Measurements from ENCODE around the gene ARHGEF11.

Gene ARHGEF11

DNA sequence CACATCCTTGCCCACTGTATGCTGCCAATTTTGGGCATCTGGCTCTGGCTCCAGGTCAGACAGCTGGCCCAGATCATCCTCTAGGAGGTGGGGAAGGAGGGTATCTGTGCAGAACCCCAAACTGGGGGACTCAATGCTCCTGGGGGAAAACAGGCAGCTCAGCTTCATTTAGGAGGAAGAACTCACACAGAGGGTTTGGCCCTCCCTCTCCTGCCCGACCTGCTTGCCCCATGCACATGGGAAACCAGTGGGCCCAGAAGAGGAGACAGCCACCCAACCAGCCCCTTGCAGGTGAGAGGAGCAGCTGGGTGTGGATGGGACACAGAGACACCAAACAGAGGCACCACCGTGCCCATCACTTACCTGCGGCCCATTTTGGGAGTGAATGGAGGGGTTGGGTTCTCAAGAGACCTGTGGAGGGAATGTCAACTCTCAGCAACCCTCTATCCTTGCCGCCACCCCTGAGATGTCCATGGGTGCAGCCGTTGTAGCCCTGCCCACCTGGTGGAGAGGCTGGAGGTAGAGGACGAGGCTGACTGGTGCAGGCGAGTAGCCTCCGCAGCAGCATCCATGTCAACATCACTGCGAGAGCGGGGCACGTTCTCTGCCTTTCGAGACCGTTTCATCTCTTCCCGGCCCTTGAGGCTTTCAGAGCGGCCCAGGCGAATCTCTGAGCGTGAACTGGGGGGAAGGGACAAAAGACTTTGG is 97.6 kb downstream of the ARHGEF11 start:
- no peak for DNase-seq

DNA sequence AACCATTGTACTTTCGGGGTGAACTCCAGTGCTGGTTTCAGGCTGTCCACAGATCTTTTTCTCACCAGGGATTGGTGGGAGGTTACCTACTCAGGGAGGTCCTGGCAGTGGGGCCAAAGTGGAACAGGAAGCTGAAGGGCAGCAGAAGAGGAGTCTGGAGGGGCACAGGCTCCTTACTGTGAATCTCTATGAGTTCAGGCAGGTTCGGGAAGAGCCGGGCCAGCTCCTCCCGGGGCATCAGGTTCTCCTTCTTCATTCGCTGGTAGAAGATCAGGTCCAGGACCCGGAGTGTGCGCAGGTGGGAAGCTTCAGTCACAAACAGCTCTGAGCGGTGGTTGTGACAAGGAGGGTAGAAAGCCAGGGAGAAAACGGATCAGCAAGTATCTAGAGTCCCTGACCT is 98.4 kb downstream of the ARHGEF11 start:
- no peak for DNase-seq

DNA sequence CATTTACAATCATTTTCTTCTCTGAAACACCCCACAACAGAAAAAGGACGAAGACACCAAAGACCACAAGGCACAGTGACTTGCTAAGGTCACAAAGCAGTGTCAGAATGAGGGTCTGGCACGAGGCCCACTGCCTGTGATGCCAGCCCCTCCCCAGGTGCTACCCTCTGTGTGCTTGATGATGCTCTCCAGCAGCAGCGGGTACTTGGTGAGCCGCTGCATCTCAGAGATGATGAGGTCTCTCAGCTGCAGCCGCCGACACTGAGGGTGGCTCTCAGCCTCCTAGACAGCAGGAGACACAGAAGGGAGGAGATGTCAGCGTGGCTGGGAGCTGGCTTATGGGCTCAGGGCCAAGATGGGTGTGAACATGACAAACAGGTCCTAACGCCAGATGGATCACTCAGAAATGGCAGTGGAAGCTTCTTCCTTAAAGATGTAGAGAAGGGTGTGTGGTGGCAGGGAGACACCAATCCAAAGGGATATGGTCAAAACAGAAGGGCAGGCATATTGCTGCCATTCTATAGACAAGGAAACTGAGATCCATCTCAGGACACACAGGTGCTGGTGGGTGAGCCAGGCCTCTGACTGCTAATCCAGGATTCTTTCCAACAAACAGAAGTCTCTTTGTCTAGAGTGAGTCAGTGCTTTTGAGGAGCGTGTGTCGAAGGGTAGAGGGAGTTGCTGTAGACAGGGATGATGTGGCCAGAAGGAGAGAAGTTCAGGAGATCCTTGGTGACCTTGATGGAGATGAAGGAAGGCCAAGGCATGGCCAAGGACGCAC is 99.5 kb downstream of the ARHGEF11 start:
- DNase-seq: no peak

DNA sequence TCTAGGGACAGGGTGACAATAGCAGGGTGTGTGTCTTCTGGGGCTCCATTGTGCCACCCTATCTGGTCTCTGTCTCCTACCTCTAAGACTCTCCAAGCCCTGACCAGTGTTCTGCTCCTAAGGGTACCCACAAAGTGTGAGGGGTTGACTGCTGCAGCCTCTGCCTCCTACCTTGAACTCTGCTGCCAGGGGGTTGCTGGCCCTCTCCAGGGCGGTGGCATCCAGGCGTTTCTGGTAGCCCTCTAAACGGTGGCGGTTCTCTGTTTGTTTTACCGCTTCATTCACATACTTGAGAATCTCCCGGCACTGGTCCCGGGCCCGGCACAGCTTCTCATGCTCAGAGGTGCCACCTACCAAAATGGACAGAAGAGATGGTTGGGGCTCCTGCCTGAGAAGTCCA is 100.7 kb downstream of the ARHGEF11 start:
- no peak for DNase-seq

DNA sequence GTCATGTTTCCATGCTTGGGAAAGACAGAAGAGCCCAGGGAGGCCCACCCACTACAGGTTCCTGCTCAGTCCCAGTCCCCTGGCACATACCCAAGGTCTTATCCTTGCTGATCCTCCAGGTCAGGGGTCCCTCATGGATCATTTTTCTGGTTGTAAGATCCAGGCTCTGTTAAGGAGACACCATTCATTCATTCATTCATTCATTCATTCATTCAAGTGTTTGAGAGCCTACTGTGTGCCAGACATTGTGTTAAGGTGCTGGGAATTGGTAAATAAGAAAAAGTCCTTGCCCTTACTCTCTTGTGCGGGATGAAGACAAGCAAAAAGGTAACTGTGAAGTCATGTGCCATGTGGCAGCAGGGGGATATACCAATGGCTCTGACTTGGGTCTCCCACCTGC is 101.3 kb downstream of the ARHGEF11 start:
- DNase-seq: no peak

DNA sequence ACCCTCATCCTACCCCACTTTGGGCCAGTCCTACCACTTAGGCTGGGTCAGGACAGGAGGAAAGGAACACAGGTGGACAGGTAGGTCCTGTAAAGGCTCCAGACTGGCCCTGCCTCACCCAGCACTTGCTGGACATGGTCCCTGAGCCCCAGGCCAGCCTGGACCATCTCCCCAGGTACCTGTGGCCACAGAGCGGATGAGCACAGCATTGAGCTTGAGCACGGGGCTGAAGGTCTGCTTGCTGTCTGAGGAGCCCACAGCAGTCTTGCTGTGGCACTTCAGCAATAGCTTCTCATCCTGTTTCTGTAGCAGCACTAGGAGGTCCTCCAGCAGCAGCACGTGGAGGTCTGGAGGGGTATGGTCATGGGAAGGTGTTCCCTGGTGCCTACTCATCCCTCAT is 101.8 kb downstream of the ARHGEF11 start:
- DNase-seq: no peak

DNA sequence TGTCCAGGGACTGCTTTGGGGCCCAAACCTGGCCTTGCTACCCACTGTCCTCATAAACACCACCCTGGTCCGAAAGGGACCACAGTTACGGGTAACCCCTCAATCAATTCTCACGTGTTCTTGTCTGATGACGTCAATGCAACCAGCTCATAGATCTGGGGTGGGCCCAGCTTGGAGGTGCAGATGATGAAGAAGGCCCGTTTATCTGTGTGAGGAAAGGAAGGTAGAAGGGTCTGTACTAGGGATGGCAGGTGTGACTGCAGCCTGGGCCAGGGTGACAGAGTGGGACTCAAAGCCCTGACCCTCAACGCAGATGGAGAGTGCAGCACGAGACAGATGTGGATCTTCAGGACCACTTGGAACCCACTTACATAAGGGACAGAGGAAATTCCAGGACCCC is 103.0 kb downstream of the ARHGEF11 start:
- no peak for DNase-seq

DNA sequence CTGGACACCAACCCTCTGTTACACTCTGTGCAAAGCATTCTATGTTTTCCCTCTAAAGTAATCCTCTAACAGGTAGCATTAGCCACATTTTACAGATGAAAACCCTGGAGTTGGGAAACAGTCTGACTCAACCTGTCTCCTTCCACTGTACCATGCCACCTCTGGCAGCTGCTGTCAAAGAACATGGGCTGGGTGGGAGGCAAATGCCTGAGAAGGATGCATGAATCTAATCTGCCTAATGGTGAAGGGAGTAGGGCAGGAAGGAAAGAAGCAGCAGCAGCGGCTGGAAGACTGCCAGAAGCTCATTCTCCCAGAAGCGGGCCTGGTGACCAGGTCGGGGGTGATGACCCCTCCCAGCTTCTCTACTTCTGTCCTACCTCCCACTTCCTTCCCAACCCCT is 103.4 kb downstream of the ARHGEF11 start:
- no peak for DNase-seq

DNA sequence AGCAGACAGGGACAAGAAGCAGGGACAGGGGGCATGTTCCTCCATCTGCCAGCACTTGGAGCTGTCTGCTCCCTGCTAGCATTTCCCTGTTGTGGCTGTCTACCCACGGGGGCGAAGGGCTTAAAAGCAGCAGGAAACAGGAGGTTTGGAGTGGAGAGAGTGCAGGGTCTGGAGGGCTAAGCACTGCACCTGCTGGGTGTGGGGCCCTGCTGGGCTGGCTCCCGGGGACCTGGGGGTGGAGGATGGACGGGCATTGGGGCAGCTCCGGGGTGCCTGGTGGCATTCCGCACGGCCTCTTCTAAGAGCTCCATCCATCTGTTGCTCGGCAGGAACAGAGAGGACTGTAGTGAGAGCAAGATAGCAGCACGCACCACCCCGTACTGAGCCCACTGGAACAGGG is 103.9 kb downstream of the ARHGEF11 start:
- DNase-seq: no peak

DNA sequence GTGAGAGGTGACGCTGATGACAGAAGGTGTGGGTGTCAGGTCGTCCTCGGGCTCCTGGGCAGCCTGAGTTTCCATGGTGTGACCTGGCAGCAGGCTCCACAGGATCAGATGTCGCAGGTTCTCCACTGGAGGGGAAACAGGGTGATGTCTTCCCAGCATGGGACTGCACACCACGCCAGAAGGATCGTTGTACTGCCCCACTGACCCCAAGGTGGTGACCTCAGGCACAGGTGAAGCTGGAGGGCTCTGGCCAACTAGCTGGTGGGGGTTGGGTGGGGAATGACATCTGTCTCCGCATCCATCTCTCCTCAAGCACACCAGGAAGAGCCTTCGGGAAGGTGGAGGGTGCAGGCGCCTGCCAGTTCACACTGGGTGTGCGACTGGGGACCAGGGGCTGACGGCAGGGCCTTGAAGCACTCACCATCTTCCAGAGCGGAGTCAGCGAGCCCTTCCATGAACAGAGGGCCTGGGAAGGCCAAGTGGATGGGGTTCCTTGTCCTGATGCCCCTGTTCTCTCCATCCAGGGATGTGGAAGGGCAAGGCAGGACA is 105.7 kb downstream of the ARHGEF11 start:
- DNase-seq: no peak

DNA sequence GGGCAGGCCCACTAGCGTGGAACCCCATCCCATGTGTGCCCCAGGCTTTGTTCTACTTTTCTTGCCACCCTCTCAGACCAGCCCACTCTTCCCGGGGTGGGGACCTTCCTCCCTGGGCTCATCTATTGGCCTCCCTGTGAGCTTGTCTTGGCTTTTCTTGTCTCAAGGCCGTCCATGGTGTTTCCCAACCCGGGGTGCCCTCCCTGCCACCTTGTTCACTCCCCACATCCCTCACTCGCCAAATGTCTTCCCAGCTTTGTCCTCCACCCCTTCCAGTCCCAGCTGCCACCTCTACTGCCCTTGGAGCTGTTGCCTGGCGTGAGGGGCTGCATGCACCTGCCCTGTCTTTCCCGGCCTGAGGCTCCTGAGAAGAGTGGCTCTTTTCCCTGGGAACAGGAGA is 106.7 kb downstream of the ARHGEF11 start:
- DNase-seq: no peak

DNA sequence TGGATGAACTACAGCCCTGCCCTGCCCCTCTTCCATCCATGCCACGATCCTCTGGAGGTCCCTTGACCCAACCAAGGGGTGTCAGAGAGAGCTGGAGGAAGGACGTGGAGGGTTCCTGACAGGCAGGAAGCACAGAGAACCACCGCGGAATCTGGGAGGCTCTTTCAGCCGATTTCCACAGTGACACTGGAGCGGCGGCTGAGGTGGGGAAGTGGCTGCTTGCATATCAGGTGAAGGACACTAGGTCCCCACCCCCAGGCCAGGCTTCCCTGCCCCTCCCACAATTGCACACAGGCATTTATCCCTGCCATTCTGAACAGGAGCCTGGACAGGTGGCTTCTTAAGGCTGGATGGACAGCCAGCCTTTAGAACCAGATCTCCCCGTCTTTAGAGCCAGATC is 107.7 kb downstream of the ARHGEF11 start:
- no peak for DNase-seq

DNA sequence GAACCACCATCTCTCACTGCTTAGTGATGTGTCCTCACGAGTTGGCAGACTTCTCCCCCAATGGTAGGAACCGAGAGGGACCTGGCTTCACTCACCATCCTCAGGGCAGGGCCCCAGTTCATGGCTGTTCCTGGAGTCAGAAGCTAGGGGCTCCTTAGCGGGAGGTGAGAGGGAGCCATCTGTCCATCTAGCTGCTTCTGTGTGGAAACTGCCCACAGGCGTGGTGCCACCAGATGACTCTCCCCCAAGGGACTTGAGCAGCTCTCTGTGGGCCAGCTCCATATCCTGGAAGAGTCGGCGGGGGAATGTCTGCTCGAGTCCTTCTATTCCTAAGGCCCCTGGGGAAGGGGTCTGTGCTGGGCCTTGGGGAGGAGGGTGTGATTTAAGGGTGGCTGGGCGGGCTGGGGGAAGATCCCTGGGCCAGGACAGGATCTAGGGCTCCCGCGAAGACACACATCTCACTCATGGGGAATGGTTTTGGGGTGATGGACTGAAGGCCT is 108.8 kb downstream of the ARHGEF11 start:
- no peak for DNase-seq

DNA sequence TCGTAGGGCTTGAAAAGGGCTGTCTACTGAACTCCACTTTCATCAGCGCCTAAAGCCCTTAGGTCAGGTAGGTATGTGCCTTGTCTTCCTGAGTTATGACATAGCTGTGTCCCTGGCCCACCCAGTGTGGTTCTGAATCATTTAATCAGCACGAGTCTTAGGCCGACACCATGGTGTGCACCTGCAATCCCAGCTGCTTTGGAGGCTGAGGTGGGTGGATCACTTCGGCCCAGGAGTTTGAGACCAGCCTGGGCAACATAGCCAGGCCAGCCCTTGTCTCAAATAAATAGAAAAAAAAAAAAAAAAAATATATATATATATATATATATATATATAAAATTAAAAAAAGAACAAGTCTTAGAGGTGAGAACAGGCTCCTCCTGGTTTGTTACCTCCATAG is 109.4 kb downstream of the ARHGEF11 start:
- no peak for DNase-seq

DNA sequence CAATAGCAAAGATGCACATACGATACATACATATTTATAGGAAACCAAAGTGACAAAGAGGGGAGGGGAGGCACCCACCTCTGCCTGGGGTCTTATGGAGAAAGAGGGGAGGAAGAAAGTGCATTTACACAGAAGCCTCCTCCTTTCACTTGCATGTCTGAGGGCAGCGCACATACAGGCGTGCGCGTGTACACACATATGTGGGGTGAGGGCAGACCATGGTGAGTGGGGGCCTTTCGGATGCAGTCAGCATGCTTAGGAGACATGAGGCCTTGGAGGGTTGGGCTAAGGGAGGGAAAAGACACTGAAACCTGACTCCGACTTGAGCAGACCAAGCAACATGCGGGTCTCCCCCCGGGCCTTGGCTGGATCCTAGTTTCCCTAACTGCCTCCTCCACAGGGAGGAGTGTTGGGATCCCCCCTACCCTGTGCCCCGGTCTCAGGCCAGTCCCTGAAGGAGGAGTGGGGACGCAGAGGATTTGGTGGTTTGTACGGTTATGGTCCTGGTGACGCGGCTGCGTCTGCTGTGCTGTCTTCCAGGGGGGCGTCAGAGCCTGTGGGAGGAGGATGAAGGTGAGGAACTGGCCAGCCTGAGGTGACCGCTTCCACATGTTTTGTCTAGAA is 109.9 kb downstream of the ARHGEF11 start:
- no peak for DNase-seq

DNA sequence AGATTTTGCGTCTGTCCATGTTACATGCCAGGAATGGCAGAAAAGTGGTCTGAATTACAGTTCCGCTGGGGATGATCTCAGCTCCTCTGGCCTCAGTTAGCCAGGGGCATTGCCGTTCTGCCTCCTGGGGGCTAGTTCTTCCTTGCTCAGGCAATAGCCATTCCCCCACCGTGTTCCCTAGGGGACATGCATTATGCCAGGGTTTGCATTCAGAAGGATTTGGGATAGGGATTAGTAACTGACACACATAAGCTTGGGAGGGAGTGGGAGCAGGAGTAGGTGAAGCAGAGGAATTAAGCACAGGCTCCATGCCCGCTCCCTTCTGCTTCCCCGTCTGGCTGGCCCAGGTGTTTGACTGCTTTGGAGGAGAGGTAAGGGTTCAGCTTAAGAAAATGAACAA is 112.4 kb downstream of the ARHGEF11 start:
- no peak for DNase-seq

DNA sequence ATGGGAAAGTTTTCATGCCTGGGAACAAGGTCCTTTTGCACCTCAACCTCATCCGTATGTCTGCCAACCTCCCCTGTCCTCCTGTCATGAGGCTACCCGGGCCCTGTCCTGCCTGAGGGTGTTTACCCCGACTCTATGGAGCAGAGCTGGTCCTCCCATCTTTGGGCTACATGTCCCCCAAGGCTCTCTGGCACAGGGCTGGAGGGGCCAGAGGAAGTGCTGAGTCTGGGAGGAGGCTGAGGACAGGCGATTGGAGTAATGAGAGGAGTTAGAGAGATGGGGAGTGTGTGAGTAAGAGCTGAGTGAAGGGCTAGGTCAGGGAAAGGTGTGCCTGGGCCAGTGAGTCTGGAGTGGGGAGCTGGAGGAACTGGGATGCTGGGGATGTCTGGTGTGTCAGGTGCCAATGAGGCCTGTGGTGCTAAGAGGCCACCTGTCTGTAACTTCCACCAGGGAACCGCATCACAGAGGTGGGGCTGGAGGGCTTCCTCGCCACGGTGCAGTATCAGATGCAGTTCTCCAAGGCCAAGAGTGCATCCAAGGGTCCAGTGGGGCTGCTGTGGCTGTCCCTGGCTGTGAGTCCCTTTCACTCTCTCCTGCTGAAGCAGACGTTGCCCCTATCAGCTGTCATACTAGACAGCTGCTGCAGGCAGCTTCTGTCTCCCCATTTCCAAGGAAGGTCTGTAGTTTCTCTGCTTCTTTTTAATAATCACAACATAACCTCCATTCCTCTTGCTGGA is 113.4 kb downstream of the ARHGEF11 start:
- no peak for DNase-seq

DNA sequence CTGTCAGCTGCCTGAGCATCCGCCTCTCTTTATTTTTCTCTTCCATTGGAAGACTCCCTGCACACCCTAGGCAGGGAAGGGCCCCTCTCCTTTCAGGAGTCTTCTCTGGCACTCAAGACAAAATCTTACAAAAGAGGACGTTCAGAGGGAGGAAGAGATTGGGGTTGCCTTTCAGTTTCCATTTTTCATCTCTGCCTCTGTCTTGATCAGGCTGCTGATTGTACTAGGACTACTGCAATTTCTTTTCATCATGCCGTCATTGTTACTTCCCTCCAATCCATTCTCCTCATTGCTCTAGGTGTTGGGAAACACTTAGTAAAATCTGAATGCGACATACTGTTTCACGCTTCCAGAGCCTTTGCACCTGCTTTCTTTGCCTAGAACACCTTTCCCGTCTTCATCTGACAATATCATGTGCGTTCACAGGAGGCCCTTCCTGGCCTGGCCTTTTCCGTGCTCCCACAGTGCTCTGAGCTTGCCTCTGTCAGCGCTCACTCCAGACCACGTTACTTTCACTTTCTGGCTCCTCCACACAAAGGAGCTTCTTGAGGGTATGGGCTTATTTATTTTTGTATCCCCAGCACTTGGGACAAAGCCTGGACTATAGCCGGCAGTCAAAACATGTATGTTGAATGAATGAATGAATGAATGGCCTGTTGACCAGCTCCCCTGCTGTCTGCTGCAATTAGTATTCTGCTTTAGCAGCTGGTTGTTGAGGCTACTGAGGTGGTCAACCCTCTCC is 114.2 kb downstream of the ARHGEF11 start:
- DNase-seq: no peak

DNA sequence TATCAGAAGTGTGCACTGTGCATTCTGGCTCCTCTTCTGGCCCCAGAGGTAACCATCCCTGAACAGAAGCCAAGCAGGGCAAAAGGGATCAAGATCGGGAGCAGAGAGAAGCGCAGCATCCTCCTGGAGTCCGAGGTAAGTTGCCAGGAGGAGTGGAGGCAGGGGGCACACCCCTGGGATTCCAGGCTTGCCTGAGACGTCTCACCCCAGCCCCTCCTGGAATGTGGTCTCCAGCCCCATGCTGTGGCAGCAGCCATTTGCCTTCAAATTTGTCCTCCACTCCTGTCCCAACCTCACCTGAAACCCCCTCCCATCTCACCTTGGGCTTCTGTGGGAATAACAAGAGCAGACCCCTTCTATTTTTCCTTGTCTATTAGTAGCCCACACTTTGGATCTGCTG is 115.1 kb downstream of the ARHGEF11 start:
- no peak for DNase-seq

DNA sequence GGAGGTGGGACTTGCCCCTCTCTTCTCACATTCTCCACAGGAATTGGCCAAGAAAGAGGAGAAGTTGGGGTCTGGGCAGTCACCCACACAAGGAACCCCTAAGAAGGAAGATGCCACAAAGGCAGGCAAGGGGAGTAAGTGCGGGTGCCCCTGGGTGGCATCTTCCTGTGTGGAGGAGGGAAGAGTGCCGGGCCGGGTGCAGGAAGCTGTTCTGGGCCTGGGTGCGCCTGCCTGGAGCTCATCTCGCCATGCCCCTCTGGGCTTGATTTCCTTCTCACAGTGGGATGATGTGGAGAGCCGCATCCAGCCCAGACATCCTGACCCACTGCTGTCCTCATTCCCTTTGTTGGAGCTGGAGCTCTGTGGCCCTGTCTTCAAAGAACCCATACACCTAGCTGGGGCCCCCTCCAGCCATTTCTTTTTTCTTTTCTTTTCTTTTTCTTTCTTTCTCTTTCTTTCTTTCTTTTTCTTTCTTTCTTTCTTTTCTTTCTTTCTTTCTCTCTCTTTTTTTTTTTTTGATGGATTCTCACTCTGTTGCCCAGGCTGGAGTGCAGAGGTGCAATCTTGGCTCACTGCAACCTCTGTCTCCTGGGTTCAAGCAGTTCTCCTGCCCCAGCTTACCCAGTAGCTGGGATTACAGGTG is 115.8 kb downstream of the ARHGEF11 start:
- no peak for DNase-seq

DNA sequence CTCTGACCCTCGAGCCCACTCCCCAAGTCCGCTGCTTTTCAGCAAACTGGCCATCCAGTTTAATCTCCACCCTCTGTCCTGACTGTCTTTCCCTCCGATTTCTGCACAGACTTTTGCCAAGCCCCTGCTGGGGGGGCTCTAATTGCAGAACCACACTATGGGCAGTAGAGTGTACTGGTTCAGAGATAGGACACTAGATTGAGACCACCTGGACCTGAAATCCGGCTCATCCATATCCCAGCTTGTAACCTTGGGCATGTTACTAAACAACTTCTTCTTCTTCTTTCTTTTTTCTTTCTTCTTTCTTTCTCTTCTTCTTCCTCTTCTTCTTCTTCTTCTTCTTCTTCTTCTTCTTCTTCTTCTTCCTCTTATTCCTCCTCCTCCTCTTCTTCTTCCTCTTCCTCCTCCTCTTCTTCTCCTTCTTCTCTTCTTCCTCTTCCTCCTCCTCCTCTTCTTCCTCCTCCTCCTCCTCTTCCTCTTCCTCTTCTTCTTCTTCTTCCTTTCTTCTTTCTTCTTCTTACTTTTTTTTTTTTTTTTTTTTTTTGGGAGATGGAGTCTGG is 117.4 kb downstream of the ARHGEF11 start:
- no peak for DNase-seq

Data from SIG-M5 (cell line).